ENCODE measurements around the gene FBXO2.

FBXO2 gene

GRCh38 chr1:11653101-11653860 is 948 bp downstream of the FBXO2 start:
- in situ Hi-C loops (cut with MboI; ENCODE audit: low sequenced_read_pairs): no loop called here

DNA sequence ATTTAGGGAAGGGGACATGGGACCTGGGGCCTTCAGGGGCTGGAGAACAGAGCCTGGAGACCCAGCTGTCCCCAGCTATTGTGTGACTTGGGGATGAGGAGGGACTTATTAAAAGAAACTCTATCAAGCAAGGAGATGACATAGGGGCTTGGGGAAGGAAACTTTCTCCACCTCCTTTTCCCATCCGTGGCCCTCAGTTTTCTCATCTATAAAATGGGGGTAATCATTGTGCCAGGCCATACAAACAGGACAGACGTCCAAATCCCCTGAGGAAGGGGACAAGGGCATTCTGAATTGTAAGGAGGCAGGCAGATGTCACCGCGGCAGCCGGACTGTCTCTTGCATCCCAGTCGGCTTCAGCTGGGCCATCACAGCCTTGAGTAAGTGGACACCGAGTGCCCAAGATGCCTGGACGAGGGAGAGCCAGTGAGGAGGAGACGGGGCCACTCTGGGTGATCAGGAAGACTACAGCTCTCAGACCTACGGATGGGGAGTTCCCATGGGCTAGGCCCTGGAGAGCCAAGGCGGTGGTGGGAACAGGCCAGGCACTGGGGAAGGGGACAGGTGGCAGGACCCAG is 1.9 kb downstream of the FBXO2 start:
- in situ Hi-C loops (cut with MboI; ENCODE audit: low sequenced_read_pairs): no loop called here

GRCh38 chr1:11651017-11651416 is 3.2 kb downstream of the FBXO2 start:
- in situ Hi-C loops (cut with MboI; ENCODE audit: low sequenced_read_pairs): no loop called here

GRCh38 chr1:11650331-11650991 is 3.8 kb downstream of the FBXO2 start:
- in situ Hi-C loops (cut with MboI; ENCODE audit: low sequenced_read_pairs): no loop called here

DNA sequence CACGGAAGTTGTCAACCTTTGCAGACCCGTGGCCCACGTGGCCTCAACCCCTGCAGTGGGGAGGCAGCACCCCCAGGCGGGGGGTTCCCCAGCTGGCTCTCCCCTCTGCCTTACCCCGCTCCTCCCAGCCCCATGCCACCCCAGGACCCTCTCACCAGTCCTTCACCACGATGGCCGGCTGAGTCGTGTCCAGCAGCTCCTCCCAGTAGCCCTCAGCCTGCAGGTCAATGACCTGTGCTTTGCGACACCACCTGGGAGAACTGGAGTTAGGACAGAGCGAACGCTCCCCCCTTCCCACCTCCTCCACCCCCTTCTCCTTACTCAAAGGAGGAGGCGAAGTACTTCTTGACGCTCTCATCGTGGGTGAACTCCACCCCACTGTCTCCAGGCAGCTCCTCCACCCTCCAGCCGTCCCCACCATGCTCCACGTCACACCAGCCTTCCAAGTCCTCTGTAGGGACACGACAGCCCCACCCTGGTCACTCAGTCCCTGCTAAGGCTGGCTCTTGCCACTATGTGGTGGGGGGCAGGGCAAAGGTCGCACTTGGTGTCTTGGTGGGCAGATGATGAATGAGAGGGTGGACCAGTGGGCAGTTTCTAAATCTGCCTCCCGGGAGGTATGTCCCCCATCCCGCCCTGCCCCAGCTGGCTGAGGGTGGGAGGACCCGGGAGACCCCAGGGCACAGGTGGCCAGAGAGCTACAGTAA is 4.5 kb downstream of the FBXO2 start:
- in situ Hi-C loops (cut with MboI; ENCODE audit: low sequenced_read_pairs): loop anchor here (25.0 kb wide), 2 partner anchors 412 to 612 kb away; partner anchors contain the start of gene MASP2

- in situ Hi-C loops (cut with MboI; ENCODE audit: low sequenced_read_pairs): loop anchor here (25.0 kb wide), 2 partner anchors 412 to 612 kb away; partner anchors contain the start of gene MASP2
Observed at GRCh38 chr1:11649237-11649623, 5.0 kb downstream of the FBXO2 start.

- in situ Hi-C loops (cut with MboI; ENCODE audit: low sequenced_read_pairs): loop anchor here (25.0 kb wide), 2 partner anchors 411 to 611 kb away; partner anchors contain the start of gene MASP2
Observed at GRCh38 chr1:11648732-11649158, 5.5 kb downstream of the FBXO2 start.

GRCh38 chr1:11648039-11648438 is 6.2 kb downstream of the FBXO2 start:
- in situ Hi-C loops (cut with MboI; ENCODE audit: low sequenced_read_pairs): loop anchor here (25.0 kb wide), 2 partner anchors 411 to 611 kb away; partner anchors contain the start of gene MASP2

DNA sequence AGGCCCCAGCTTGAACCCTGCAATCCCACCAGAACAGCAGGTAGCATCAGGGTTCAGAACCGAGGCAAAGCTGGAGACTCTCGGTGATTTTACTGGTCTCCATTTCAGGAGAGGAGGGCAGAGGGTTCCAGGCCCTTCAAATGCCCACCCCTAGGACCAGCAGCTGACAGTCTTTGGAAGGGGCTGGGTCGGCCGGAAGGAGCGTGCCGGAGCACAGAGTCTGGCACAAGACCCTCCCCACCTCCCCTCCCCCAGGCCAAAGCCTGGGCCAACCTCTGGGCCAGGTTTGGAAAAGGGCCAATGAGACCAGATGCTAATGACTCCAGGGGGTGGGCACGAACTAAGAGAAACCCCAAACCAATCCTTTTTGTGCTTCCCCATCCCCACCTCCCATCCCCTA is 6.9 kb downstream of the FBXO2 start:
- in situ Hi-C loops (cut with MboI; ENCODE audit: low sequenced_read_pairs): loop anchor here (25.0 kb wide), 2 partner anchors 410 to 610 kb away; partner anchors contain the start of gene MASP2

DNA sequence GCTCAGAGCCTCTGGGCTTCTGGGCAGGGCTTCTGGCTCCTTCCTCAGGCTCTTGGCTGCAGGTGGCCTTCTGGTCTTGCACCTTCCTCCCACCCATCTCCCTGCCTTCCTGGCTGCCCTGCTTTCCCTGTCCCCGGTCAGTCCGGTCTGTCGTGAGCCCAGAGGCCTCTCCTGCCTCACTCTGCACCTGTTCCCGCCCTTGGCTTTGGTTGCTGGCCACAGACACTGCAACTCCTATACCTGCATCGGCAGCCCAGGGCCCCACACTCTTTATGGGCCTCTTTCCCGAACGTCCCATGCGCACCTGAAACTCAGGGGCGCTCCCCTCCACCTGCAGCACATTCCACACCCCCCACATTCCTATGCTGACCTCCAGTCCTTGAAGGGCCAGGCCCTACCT is 7.9 kb downstream of the FBXO2 start:
- in situ Hi-C loops (cut with MboI; ENCODE audit: low sequenced_read_pairs): loop anchor here (25.0 kb wide), 2 partner anchors 409 to 609 kb away; partner anchors contain the start of gene MASP2

DNA sequence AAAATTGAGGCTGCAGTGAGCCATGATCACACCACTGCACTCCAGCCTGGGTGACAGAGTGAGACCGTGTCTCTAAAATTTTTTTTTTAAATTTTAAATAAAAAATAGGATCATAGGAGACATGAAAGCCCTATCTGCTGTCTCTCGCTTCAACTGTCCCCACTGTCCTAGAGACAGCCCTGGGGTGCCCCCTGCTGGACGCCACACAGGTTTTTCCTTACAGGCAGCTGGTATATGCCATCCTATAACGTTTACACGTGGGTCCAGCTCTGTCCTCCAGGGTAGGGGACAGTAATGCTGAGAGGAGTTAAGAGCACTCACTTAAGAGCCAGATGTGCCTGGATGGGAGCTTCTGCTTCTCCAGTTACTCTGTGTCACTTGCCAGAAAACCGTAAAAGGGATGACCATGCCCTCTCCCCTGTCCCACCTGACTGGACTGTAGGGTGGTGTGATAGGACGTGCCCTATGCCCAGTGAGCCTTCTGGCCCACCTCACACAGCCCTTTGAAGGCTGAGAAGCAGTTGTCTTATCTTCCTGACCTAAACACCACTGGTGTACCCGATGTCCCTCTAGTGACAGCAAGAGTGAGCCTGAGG is 8.5 kb downstream of the FBXO2 start:
- in situ Hi-C loops (cut with MboI; ENCODE audit: low sequenced_read_pairs): loop anchor here (25.0 kb wide), 2 partner anchors 408 to 608 kb away; partner anchors contain the start of gene MASP2

DNA sequence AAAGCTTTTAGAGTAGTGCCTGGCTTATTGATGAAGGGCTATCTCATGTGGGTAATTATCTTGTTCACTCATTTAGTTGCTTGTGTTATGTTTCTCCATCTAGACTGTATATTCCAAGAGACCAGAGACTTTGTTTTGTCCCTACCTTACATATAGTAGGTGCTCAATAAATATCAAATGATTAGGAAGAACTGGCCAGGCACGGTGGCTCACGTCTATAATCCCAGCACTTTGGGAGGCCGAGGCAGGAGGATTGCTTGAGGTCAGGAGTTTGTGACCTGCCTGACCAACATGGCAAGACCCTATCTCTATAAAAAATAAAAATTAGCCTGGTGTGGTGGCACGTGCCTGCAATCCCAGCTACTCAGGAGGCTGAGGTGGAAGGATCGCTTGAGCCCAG is 9.0 kb downstream of the FBXO2 start:
- in situ Hi-C loops (cut with MboI; ENCODE audit: low sequenced_read_pairs): loop anchor here (25.0 kb wide), 2 partner anchors 408 to 608 kb away; partner anchors contain the start of gene MASP2

GRCh38 chr1:11643782-11644181 is 10.4 kb downstream of the FBXO2 start:
- in situ Hi-C loops (cut with MboI; ENCODE audit: low sequenced_read_pairs): loop anchor here (25.0 kb wide), 2 partner anchors 406 to 606 kb away; partner anchors contain the start of gene MASP2

DNA sequence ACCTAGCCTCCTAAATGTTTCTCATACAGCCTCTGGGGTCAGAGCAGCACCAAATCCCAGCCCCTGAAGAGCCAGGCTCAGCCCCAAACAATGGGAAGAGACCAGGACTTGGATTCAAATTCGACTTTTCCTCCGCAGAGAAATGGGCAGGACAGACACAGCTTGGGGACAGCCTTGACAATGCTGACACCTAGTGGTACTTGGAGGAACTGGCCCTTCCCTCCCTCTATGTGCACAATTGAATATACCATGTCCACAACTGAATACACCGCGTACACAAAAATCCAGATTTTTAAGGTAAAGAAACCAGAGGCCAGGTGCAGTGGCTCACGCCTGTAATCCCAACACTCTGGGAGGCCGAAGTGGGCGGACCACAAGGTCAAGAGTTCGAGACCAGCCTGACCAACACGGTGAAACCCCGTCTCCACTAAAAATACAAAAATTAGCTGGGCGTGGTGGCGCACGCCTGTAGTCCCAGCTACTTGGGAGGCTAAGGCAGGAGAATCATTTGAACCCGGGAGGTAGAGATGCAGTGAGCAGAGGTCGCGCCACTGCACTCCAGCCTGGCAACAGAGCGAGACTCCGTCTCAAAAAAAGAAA is 11.7 kb downstream of the FBXO2 start:
- in situ Hi-C loops (cut with MboI; ENCODE audit: low sequenced_read_pairs): loop anchor here (25.0 kb wide), 2 partner anchors 405 to 605 kb away; partner anchors contain the start of gene MASP2

GRCh38 chr1:11641776-11642305 is 12.4 kb downstream of the FBXO2 start:
- in situ Hi-C loops (cut with MboI; ENCODE audit: low sequenced_read_pairs): loop anchor here (25.0 kb wide), 2 partner anchors 405 to 605 kb away; partner anchors contain the start of gene MASP2

GRCh38 chr1:11640944-11641343 is 13.3 kb downstream of the FBXO2 start:
- in situ Hi-C loops (cut with MboI; ENCODE audit: low sequenced_read_pairs): loop anchor here (25.0 kb wide), 2 partner anchors 404 to 604 kb away; partner anchors contain the start of gene MASP2

GRCh38 chr1:11640101-11640500 is 14.1 kb downstream of the FBXO2 start:
- in situ Hi-C loops (cut with MboI; ENCODE audit: low sequenced_read_pairs): loop anchor here (25.0 kb wide), 2 partner anchors 403 to 603 kb away; partner anchors contain the start of gene MASP2

DNA sequence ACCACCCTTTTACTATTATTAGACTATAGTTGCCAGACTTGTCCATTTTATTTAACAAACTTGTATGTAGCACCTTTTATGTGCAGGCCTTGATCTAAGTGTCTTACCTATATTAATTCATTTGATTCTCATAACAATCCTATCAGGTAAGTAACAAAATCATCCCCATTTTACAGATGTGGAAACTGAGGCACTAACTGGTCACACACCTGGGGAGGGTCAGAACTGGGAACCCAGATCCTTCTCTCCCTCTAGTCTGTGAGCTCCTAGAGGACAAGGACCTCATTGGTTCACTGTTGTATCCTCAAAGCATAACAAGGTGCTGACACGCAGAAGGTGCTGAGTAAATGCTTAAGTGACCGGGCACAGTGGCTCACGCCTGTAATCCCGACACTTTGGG is 14.9 kb downstream of the FBXO2 start:
- in situ Hi-C loops (cut with MboI; ENCODE audit: low sequenced_read_pairs): loop anchor here (25.0 kb wide), 2 partner anchors 402 to 602 kb away; partner anchors contain the start of gene MASP2

DNA sequence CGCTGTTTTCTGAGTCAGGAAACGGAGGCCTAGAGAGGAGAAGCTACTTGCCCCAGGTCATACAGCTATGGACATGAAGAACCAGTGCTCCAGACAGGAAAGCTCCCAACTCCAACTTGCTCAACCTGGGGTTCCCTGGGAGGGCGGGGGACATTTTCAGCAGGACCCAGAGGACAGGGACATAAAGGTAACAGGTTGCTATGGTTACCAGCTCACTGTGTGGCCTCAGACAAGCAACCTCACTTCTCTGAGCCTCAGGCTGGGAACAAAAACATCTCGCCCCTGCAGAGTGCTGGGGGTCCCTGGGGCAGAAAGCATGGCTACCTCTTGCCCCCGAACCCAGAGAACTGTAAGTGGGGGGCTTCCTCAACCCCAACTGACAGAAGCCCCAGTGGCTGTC is 16.1 kb downstream of the FBXO2 start:
- in situ Hi-C loops (cut with MboI; ENCODE audit: low sequenced_read_pairs): loop anchor here (25.0 kb wide), 2 partner anchors 401 to 601 kb away; partner anchors contain the start of gene MASP2

Measured in HL-60/S4 treated with phorbol 12-myristate 13-acetate at 8.2 ng/mL for 4 days and 3 days (cell line).